Tibial nerve (tissue), 4 donors: ENCODE data around the gene MRPL53. TPM values are rescaled to one million over a fixed set of nuclear protein-coding genes. Genes with fewer than 3 reads are reported as not detected.

Experiments
- DNase-seq, 2 donors: peaks; one replicate each; pipeline ENCODE4 v3.0.0-alpha.2; 2019; ENCODE audit warnings: low spot score in 2 of 2
- H3K27ac ChIP-seq, 4 donors: fragments of 200-600 bp; sonication (generic) in 3 of 4; one replicate each; pipeline ENCODE4 v1.5.1; 2017 to 2019; ENCODE audit warnings: mild to moderate bottlenecking in 1 of 4
- H3K27me3 ChIP-seq, 2 donors: fragments of 200-600 bp; sonication (generic) in 1 of 2; one replicate each; pipeline versions ENCODE4 v1.5.1 to v1.6.0; 2017 to 2019
- H3K36me3 ChIP-seq, 3 donors: fragments of 200-600 bp; sonication (generic); one replicate each; pipeline ENCODE4 v1.5.1; 2018 to 2019
- H3K4me1 ChIP-seq, 4 donors: fragments of 200-600 bp; sonication (generic) in 3 of 4; one replicate each; pipeline ENCODE4 v1.5.1; 2017 to 2019
- H3K4me3 ChIP-seq, 4 donors: fragments of 200-600 bp; sonication (generic) in 3 of 4; one replicate each; pipeline ENCODE4 v1.5.1; 2017 to 2019; ENCODE audit warnings: mild to moderate bottlenecking in 1 of 4, moderate library complexity in 1 of 4
- H3K9me3 ChIP-seq, 4 donors: fragments of 200-600 bp; sonication (generic) in 3 of 4; one replicate each; pipeline ENCODE4 v1.5.1; 2017 to 2019
- CTCF ChIP-seq, 5 experiments: fragments of 200-600 bp in 3 of 5; fragments of 450-650 bp in 2 of 5; sonication (generic) in 3 of 5; IDR thresholded peaks; one replicate each; pipeline ENCODE4 v1.5.1; 2016 to 2019; ENCODE audit warnings: antibody characterized with exemption in 5 of 5, mild to moderate bottlenecking in 3 of 5, moderate library complexity in 2 of 5
- POLR2A ChIP-seq, 2 donors: fragments of 450-650 bp; IDR thresholded peaks; one replicate each; pipeline ENCODE4 v1.6.1; 2017; ENCODE audit warnings: antibody characterized with exemption in 2 of 2, mild to moderate bottlenecking in 2 of 2, moderate library complexity in 2 of 2
- WGBS, 2 donors: methylation state at CpG; one replicate each; pipeline ENCODE4 v1.1.5; 2018; 5-methylcytosine and 5-hydroxymethylcytosine counted together
- total RNA-seq, 4 donors: library from RNA; depleted of rRNA; stranded (reverse); fragments of >200 nt; gene quantifications; one replicate each; pipeline ENCODE4 v1.1.0, GENCODE V29; 2016

MRPL53 gene
- total RNA-seq, 4 donors from 2014 or later: 15.9 to 86.1 (median 34.4) TPM

- peaks cover 0 to 38% (median 1%) of the 10 kb centered on the region in 3 donors for H3K36me3 ChIP-seq
- no peak overlapping the region for H3K4me3 ChIP-seq
- no peaks in the 10 kb centered on the region for H3K9me3 ChIP-seq
- no peak for DNase-seq
- TF ChIP-seq CTCF (IDR thresholded peaks at IDR 0.05) (no peak), POLR2A (IDR thresholded peaks at IDR 0.05) (peak in 1 of 2 donors; percentile 10)
- H3K27ac ChIP-seq: peak overlapping the region in 2 of 4 donors; percentile 11 to 88
- 56 to 61% methylated on average over 9 of the region's 9 CpGs for WGBS, 2 donors
- H3K27me3 ChIP-seq: no peaks in the 10 kb centered on the region
- H3K4me1 ChIP-seq: peaks cover 0 to 23% (median 9%) of the 10 kb centered on the region in 4 donors
These were observed 49.0 kb downstream of the MRPL53 start for GRCh38 chr2:74423231-74424095.

Other genes starting within 250 kb of the MRPL53 start
- gene SLC4A5, start 129.3 kb downstream of the MRPL53 start, total RNA-seq: 10 to 100 TPM in 1 of 4 donors, 1 to 10 TPM in 3; 4.2 to 22.9 (median 9.5) TPM
- 100 to 1,000 TPM; 122 to 157 (median 140) TPM for gene DCTN1, start 92.4 kb downstream of the MRPL53 start, total RNA-seq
- gene C2orf81, start 51.1 kb downstream of the MRPL53 start, total RNA-seq: 10 to 100 TPM in 1 of 4 donors, 1 to 10 TPM in 3; 4.5 to 14.4 (median 5.3) TPM
- gene WDR54, start 51.0 kb downstream of the MRPL53 start, total RNA-seq: 10 to 100 TPM in 3 of 4 donors, 1 to 10 TPM in 1; 9.6 to 25.2 (median 18.5) TPM
- gene RTKN, start 30.7 kb downstream of the MRPL53 start, total RNA-seq: 10 to 100 TPM; 83.4 to 93.1 (median 87.1) TPM
- 10 to 100 TPM; 15.1 to 40.6 (median 27.5) TPM for gene INO80B, start 17.6 kb downstream of the MRPL53 start, total RNA-seq
- gene WBP1, start 14.2 kb downstream of the MRPL53 start, total RNA-seq: 10 to 100 TPM; 35.7 to 84.6 (median 69.0) TPM
- gene MOGS, start 7.3 kb downstream of the MRPL53 start, total RNA-seq: 10 to 100 TPM; 30.2 to 52.5 (median 39.7) TPM
- 10 to 100 TPM; 34.7 to 53.1 (median 39.4) TPM for gene CCDC142, start 10.3 kb upstream of the MRPL53 start, total RNA-seq
- 10 to 100 TPM; 14.6 to 43.3 (median 36.4) TPM for gene TTC31, start 10.4 kb upstream of the MRPL53 start, total RNA-seq
- 1 to 10 TPM in 2 of 4 donors, under 1 TPM in 2; 0.20 to 4.4 (median 1.6) TPM for gene LBX2, start 26.9 kb upstream of the MRPL53 start, total RNA-seq
- 10 to 100 TPM in 3 of 4 donors, 1 to 10 TPM in 1; 9.6 to 32.0 (median 19.1) TPM for gene PCGF1, start 35.0 kb upstream of the MRPL53 start, total RNA-seq
- gene TLX2, start 41.8 kb upstream of the MRPL53 start, total RNA-seq: not detected
- gene DQX1, start 53.6 kb upstream of the MRPL53 start, total RNA-seq: 1 to 10 TPM in 1 of 4 donors, not detected in 3; 6.9 TPM
- gene AUP1, start 57.0 kb upstream of the MRPL53 start, total RNA-seq: 100 to 1,000 TPM; 111 to 207 (median 135) TPM
- gene HTRA2, start 57.3 kb upstream of the MRPL53 start, total RNA-seq: 10 to 100 TPM; 37.8 to 45.3 (median 42.5) TPM
- gene LOXL3, start 81.3 kb upstream of the MRPL53 start, total RNA-seq: 10 to 100 TPM in 3 of 4 donors, 1 to 10 TPM in 1; 5.0 to 16.2 (median 13.5) TPM
- gene DOK1, start 82.0 kb upstream of the MRPL53 start, total RNA-seq: 10 to 100 TPM; 22.2 to 34.2 (median 24.2) TPM
- gene M1AP, start 175.7 kb upstream of the MRPL53 start, total RNA-seq: under 1 TPM in 1 of 4 donors, not detected in 3; 0.21 TPM
- 10 to 100 TPM in 3 of 4 donors, 1 to 10 TPM in 1; 6.7 to 22.3 (median 11.2) TPM for gene SEMA4F, start 181.6 kb upstream of the MRPL53 start, total RNA-seq